ENCODE data around the gene NTN1.

Gene NTN1

DNA sequence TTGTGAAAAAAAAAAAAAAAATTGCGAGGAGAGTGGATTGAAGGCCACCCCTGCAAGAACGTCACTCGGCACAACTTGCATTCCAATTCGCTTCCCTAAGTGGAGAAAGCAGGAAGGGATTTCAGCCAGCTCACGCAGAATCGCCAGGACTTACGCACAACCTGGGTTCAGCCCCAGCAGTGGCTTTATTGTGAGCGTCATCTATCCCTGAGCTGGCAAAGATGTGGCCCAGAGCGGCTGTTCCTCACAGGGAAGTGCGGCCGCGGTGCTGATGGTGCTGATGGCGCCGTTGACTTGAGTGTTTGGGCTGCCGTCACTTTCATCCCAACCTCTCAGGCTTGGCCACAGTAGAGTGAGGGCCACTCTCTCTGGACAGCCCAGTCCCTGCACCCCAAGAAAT is 197.6 kb downstream of the NTN1 start:
- no peak for DNase-seq (ENCODE audit: low read depth)

DNA sequence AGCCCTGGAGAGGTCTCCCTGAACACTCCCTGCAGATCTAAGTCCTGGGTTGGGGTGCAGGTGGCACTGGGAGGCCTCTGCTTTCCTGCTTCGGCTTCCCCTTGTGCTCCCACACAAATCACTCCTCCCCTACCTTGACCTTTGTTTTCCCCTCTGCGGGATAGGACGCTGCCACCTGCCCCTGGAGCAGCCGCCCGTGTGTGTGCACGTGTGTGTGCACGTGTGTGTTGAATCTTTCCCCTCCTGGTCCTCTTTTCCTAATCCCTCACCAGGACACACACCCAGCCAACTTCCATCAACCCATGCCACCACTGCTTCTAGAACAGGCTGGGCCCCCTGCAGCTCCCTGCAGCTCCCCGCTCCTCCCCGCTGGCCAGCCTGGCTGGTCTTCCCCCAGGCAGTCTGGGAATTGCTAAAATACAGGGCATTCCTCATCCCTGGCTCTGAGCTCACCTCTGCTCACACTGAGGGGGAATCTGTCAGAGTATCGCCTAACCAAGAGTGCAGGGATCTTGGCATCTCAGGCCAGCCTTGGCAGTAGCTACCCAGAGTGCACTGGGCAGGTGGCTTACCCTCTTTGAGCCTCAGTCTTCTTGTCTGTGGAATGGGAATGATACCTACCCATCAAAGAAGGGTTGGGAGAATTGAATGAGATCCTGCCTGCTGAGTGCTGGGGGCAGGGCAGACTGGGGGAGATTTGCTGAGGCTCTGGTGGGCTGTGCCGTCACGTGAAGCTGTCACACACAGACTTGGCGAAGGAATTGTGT is 198.5 kb downstream of the NTN1 start:
- DNase-seq (ENCODE audit: low read depth) = no peak

DNA sequence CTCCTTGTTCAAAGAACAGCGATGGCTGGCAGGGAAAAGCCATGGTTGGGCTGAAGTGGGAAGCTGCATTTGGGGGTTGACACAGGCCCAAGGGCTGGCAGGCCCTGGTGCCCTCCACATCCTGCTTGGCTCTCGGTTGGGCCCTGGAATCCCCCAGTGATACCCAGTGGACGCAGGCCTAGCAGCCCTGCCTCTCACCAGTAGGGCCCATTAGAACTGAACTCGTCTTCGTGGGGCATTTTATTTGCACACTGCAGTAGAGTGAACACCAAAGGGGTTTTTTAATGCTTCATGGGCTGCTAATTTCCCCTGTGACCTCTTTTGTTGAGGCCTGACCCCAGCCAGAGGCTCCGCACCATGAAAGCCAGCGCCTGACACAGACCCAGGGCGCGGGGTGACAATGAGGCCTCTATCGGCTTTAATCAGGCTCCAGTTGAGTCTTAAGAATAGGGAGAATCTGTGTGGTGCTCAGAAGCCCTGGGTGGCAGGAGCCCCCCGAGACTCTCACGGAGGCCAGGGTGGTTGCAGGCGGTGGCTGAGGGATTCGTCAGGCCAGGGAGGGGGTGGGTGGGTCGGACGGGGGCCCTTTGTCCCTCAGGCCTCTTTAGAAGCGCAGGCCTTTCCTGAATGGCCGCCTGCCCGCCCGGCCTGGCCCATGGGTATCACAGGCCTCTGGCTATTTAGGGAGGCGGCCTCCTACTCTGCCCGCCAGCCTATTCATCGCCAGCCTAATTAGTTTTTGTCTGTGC is 199.3 kb downstream of the NTN1 start:
- no peak for DNase-seq (ENCODE audit: low read depth)

DNA sequence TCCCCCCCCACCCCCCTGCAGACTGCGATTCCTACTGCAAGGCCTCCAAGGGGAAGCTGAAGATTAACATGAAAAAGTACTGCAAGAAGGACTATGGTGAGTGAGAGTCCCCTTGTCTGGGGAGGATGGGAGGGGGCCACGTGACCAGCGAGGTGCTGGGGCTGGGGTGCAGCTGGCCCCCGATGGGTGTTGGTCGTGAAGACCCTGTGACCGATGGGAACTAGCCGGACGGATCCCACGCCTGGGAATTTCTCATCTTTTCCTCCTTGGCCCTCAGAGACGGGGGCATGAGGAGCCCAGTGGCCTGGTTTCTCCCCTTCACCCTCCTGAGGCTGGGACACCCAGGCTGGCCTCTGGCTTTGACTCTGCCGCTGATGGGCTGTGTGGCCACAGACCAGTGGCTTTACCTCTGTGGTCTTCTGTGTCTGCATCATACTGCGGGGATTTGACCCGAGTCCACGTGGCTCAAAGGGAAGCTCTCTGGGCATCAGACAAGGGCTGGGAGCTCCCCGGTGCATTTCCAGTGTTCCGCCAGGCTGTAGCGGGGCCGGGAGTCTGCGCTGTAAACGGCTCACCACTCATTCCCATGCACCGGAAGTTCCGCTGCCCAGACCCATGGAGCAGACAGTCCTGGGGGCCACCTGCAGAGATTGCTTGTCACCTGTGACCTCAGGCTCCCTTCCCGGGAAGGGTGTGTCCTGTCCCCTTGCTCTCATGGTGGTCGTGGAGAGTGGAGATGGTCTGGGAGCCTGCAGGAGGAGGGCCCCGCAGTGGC is 200.0 kb downstream of the NTN1 start:
- no peak for DNase-seq (ENCODE audit: low read depth)

DNA sequence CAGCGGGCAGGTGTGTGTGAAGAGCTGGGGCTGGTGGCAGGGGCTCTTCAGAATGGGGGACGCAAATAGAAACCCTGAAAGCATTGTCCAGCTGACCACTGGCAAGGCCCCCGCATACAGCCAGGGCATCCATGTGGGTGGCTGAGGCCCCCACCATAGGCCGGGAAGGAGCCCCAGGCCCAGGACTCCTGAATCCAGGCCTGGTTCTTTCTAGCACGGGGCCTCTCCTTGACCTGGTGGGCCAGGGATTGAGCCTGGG is 200.5 kb downstream of the NTN1 start:
- DNase-seq (ENCODE audit: low read depth) = no peak

DNA sequence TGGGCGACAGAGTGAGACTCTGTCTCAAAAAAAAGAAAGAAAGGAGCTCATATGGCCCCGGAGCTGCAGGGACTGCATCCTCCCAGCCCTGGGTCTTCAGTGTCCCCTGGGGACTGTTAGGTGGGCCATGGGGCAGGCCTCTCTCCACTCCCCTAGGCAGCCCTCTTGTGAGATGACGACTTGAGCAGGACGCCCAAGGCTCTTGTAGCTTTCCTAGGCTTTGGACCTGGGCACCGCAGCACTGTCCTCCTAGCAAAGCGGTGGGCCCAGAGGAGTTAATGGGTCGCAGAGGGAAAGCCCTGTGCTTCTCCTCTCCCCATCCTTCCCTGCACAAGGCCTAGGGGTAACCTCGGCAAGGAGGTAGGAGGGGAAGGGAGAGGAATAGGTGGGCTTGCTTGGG is 202.2 kb downstream of the NTN1 start:
- no peak for DNase-seq (ENCODE audit: low read depth)

DNA sequence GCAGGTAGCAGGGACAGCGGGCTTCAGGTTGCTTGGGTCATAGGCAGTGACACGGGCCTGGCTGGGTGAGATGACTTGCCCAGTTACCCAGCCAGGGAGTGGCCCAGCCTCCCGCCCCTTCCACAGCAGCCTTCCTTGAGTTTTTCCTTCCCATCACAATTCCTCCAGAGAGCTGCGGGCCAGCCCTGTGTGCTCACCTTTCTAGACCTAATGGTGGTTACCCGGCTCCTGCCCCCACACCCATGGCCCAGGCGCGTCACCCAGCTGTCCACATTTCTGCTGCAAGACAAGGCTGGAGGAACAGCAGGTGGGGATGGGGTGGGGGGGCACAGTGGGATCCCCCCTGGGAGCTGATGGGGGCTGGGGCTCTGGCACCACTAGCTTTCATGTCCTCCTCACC is 203.2 kb downstream of the NTN1 start:
- no peak for DNase-seq (ENCODE audit: low read depth)

DNA sequence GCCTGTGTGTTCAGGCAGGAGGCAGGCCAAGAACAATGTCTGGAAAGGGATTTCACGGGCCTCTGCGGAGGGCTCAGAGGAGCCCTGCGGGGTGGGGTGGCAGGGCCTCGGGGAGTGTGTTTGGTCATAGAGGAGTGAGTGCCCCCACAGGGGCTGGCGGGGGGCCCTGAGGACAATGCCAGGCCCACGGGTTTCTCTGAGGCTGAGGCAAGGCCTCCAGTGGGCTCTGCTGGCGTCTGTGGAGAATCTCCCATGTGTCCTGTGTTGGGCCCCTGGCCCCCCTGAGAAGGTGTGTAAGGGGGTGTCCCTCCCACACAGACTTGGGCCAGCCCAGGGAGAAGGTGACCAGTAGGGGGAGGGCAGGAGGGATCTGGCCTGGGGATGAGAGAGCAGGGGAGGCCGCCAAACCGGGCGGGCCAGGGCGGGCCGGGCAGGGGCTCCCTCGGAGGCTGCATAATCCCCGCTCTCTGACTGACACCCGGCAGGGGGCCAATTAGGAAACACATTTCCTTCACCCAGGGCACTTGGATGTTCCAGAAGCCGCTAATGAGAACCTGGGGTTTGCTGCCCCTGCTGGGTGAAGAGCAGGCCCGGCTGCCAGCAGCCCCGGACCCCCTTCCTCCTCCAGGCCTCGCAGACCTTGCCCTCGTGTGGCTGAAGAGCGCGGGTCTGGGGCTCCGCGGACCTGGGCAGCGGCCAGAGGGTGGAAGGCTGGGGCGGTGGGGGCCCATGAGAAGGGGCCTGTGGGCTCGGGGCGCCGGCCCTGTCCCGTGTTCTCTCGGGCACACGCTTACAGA is 204.2 kb downstream of the NTN1 start:
- DNase-seq (ENCODE audit: low read depth) = no peak

DNA sequence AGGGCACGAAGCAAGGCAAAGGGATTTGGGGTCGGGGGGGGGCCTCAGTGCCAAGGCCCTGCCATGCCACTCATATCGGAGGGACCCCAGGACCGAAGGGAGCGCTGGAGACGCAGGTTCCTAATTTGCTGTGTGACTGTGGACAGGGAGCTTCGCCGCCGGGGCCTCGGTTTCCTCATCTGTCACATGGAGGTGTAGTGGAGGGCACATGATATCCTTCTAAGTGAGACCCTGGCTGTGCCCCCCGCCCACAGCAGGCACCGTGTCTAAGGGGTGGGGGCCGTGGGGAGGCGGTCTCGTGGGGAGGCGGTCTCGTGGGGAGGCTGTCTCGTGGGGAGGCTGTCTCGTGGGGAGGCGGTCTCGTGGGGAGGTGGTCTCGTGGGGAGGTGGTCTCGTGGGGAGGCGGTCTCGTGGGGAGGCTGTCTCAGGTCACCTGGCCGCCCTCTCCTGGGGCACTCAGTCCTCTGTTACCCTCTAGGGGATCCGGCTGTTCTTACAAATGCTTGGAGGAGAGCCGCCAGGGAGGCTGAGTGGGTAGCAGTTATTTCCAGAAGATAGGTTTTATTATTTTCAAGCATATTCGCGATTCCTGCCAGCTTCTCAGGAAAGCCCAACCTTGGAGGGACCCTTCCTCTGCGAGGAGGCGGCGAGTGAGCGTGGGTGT is 205.0 kb downstream of the NTN1 start:
- DNase-seq (ENCODE audit: low read depth) = no peak

DNA sequence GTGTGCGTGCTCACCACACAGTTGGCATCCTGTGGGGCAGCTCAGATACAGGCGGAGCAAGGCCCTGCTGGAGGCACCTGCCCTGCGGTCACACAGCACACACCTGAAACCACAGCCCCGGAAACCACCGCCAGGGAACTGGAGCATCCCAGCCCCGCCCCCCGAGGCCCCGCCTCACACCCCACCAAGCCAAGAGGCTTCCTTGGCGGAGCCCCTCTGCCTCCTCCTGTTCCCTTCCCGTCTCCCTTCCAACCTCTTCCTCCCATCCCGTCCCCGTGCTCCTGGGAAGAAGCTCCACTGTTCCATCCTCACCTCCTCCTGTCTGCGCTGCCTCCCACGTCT is 205.5 kb downstream of the NTN1 start:
- DNase-seq (ENCODE audit: low read depth) = no peak

DNA sequence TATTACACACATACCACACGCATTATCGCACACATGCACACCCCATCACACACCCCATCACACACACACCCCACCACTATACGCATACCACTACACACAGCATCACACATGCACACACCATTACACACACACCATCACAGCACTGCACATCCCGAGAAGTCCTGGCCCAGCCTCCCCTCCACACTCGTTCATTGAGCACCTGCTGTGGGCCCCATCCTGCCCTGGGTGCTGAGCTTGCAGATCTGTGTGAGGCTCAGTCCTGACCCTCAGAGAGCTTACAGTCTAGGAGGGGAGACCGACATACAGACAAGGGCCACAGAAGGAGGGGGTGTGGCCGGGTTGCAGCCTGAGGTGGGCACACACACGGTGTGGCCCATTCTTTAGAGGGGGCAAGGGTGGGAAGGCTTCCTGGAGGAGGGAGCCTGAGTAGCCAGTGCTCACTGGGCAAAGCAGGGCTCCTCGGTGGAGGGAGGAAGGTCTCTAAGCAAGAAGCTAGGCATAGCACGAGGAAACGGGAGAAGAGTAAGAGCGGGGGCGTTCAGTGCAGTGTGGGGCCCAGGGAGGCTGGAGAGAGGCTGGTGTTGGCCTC is 206.6 kb downstream of the NTN1 start:
- no peak for DNase-seq (ENCODE audit: low read depth)

DNA sequence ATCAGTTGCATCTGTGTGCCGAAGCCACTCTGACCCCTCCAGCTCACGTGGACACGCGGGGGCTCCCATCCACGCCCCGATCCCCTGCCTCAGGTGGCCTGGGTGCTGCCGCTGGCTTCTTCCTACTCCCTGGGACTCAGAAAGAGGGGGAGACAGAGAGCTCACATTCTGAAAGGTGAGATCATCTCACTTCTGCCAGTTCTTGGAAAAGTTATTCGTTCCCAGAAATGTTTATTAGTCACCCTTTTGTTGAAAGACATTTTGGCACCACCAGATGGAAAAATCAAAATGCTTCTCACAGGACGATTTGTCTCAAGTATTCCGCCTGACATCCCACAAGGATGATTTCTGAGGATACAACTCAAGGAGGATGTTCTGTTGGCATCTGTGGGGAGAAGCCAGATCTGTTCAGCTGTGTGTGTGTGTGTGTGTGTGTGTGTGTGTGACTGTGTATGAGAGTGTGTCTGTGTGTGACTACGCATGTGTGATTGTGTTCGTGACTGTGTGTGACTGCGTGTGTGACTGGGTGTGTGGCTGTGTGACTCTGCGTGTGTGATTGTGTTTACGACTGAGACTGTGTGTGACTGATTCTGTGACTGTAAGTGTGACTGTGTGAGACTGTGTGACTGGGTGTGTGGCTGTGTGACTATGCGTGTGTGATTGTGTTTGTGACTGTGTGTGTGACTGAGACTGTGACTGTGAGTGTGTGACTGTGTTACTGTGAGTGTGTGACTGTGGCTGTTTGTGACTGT is 207.3 kb downstream of the NTN1 start:
- no peak for DNase-seq (ENCODE audit: low read depth)

DNA sequence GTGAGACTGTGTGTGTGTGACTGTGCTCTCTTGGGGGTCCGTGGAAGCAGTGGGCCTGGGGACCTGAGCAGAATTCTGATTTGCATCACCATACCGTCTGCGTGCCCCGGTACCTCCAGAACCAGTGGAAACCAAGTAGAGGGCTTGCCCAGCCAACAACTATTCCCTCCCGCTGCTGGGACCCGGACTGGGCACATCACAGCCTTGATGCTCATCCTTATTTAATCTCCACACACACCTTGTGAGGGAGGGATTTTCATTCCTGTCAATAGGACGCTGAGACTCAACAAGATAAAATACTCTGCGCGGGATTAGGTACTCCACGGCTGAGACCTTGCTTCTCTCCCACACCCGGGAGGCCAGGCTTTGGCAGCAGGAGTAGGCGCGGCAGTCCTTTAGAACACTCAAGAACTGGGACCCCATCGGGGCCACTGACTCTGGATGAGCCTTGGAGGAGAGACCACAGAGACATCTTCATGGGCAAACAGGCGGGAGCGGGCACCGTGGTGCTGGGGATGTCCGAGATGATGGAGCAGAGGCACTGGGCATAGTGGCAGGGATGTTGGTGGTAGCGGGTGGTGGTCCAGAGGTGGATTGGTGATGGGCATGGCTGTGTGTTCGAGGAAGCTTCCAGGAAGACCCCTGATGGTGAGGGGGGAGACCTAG is 208.0 kb downstream of the NTN1 start:
- DNase-seq (ENCODE audit: low read depth) = no peak

DNA sequence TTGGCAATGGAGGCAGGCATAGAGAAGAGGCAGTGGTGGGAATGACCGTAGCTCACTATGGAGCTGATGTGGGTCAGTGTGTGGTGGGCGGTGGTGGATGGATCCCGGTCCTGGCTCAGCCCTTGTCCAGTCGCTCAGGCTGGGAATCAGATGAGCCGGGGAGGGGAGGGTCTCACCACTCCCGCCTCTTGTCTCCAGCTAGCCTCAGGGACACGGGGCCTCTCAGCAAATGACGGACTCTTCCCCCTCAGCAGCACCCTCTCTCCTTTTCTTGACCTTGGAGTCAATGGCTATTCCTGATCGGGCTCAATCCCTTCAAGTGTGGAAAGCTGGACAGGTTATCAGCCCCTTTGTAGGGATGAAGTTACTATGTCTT is 208.5 kb downstream of the NTN1 start:
- no peak for DNase-seq (ENCODE audit: low read depth)

DNA sequence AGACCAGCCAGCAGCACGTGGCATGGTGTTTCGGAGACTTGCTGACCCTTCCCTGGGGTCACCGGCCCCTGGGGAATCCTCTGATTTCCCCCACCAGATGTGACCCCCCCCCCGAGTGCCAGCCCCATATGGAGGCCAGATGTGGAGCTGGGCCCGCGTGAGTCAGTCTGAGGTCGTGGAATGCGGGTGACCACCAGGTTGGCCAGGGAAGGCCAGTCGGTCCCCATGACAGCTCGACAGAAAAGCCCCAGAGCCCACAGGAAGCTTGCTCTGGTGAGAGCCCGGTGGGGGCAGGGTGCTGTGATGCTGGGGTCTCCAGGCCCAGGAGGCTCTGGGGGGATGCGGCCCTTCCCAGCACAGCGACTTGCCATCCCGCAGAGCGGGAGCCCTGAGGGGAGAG is 209.0 kb downstream of the NTN1 start:
- DNase-seq (ENCODE audit: low read depth) = no peak

DNA sequence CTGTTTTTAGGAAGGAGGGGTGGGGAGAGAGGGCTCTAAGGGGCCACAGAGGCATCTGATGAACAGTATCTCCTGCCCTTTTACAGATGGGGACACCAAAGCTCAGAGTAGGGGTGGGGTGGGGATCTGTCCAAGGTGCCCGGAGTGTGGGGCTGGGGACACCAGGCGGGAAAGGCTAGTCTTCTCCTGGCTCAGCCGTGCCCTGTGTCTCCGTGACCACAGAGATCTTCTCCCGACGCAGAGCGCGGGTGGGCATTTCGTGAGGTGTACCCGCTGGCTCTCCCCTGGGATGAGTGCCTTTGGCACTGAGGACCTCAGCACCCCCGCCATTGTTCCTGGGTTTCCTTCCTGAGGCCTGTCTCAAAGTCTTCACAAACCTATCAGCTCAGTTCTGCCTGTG is 209.6 kb downstream of the NTN1 start:
- DNase-seq (ENCODE audit: low read depth) = no peak

DNA sequence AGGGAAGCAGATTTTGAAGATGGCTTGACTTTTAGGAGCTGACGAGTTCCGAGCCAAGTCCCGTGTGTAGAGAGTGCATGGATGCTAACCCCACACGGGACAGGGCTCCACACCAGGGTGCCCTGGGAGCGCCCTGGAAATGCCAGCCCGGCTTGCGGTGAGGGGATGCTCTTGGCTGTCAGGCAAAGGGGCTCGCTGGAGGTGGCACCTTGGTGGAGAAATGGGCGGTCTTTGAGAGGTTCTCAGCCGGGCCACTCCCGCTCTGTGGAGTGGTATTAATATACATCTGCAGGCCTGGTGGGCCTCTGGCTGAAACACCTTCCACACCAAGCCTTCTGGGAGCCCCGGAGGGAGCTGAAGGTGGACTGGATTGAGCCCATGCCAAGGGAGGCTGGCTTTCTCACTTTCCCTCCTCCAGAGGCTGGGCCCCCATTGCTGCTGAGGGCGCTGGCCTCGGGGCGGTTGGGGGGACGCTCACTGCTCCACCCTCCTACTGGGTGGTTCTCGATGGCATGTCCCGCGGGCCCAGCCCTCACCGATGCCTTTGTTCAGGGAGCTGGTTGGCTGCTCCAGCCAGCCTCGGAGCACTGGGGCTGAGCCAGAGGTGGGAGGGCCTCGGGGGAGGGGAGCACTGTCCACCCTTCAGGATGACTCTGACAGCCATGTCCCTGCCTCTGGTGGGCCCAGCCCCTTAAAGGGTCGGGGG is 210.3 kb downstream of the NTN1 start:
- DNase-seq (ENCODE audit: low read depth) = no peak

DNA sequence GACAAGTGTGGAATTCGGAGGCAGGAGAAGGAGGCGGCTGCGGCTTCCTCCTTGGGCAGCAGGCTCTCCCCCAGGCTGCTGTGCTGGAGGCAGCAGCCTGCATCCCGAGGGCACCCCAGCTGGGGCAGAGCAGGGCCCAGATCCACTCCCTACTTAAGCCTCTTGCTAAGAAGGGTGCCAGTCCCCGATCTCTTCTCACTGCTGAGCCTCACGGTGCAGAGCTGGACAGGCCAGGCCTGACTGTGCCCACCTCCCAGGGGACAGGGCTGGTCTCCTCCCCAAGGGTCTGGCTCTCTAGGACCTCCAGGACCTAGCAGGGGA is 210.8 kb downstream of the NTN1 start:
- no peak for DNase-seq (ENCODE audit: low read depth)

DNA sequence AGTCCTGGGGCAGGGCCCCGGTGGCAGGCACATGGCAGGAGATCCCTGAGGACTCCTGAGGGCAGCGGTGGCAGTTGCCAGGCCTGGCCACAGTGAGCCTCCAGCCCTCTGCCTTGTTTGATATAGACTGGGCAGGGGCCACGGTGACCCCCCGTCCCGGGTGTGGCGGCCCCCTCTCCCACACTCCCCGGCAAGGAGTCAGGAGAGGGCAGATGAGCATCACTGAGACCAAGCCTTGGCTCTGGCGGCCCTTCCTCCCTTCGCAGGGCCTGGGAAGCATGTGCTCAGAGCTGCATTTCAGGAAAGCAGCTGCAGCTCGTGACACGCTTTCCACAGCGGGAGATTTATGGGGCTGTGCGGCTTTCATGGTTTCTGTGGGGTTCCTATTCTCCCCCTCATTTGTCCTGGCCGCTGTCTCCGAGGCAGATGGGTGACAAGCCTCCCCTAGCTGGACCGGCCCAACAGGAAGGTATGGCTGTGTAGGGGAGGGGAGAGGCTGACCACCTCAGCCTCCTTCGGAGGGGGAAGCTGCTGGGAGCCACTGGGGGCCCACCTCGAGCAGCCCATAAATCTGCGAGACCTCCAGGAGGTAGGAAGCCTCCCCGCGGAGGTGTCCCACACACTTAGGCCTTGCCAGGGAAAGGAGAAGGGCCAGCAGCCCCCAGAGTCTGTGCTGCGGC is 211.4 kb downstream of the NTN1 start:
- DNase-seq (ENCODE audit: low read depth) = no peak

DNA sequence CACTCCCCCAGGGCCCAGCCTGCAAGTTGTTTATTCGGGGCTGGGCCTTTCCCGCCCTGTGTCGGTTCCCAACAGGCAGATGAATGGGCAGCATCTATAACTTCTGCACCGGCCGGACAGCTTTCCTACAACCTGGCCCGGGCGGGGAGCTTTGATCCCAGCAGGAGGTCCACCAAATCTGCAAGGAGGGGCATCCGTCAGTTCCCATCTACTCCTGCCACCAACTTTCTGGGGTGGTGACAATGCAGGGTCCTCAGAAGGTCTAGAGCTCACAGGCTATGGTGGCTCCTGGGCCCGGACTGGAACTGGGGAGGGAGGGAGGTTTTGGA is 211.9 kb downstream of the NTN1 start:
- DNase-seq (ENCODE audit: low read depth) = no peak

Data from CMK (cell line).